Progenitor cell of endocrine pancreas (in vitro differentiated cells): ENCODE data around the gene KIF7. TPM values are rescaled to one million over a fixed set of nuclear protein-coding genes. Genes with fewer than 3 reads are reported as not detected.
A peak's percentile ranks its signal among the peaks of the same experiment; 100 is the strongest.
"Not testable (repeated sequence)": the region's sequence is repeated elsewhere in the genome, so short reads cannot be mapped to it uniquely, and the experiment has no call there.

Experiments used
- DNase-seq: peaks from one replicate; pipeline ENCODE4 v3.0.0; 2021; ENCODE audit warnings: low spot score; ENCODE audit not compliant: unreplicated experiment
- H3K27ac Mint-ChIP-seq: 2 replicates; pipeline ENCODE4 v1.8.0; 2021; ENCODE audit warnings: mild to moderate bottlenecking, moderate library complexity, mixed read lengths
- H3K27me3 Mint-ChIP-seq: 2 replicates; pipeline ENCODE4 v1.8.0; 2021; ENCODE audit warnings: mixed read lengths
- H3K36me3 Mint-ChIP-seq: 2 replicates; pipeline ENCODE4 v1.8.0; 2022; ENCODE audit warnings: mixed read lengths; ENCODE audit not compliant: insufficient read depth
- H3K4me1 Mint-ChIP-seq: 2 replicates; pipeline ENCODE4 v1.8.0; 2021; ENCODE audit warnings: low read depth, mixed read lengths
- H3K4me3 Mint-ChIP-seq: 2 replicates; pipeline ENCODE4 v1.8.0; 2021; ENCODE audit warnings: low read depth, mild to moderate bottlenecking, moderate library complexity, mixed read lengths
- H3K9me3 Mint-ChIP-seq: 2 replicates; pipeline ENCODE4 v1.8.0; 2021; ENCODE audit warnings: low read depth, mixed read lengths
- CTCF ChIP-seq: fragments of 200-600 bp; sonication (generic); IDR thresholded peaks from one replicate; pipeline ENCODE4 v1.5.0; 2021; ENCODE audit warnings: antibody characterized with exemption, mild to moderate bottlenecking; ENCODE audit not compliant: unreplicated experiment
- total RNA-seq: library from RNA; stranded (reverse); gene quantifications from 2 replicates; pipeline ENCODE4 v1.2.1, GENCODE V29; 2021

The KIF7 gene
- total RNA-seq, 1 donor from 2014 or later = 22.8 TPM

- H3K27me3 Mint-ChIP-seq = no peaks in the 10 kb centered on the region
- DNase-seq = no peak
- H3K4me3 Mint-ChIP-seq = no peak overlapping the region
- H3K9me3 Mint-ChIP-seq = no peaks in the 10 kb centered on the region
- no peak for TF ChIP-seq CTCF
- no peaks in the 10 kb centered on the region for H3K36me3 Mint-ChIP-seq
- H3K27ac Mint-ChIP-seq = no peak overlapping the region
- H3K4me1 Mint-ChIP-seq = no peaks in the 10 kb centered on the region
Observed at GRCh38 chr15:89591834-89592233, 63.4 kb downstream of the KIF7 start.

GRCh38 chr15:89587955-89588354 lies 67.3 kb downstream of the KIF7 start:
- no peaks in the 10 kb centered on the region for H3K36me3 Mint-ChIP-seq
- TF ChIP-seq CTCF = no peak
- no peak overlapping the region for H3K27ac Mint-ChIP-seq
- no peaks in the 10 kb centered on the region for H3K9me3 Mint-ChIP-seq
- H3K27me3 Mint-ChIP-seq = no peaks in the 10 kb centered on the region
- no peaks in the 10 kb centered on the region for H3K4me1 Mint-ChIP-seq
- H3K4me3 Mint-ChIP-seq = no peak overlapping the region
- no peak for DNase-seq

GRCh38 chr15:89586651-89587050 lies 68.6 kb downstream of the KIF7 start:
- Mint-ChIP-seq H3K36me3 (no peaks in the 10 kb centered on the region), H3K27me3 (no peaks in the 10 kb centered on the region), H3K4me3 (no peak overlapping the region), H3K4me1 (no peaks in the 10 kb centered on the region), H3K27ac (no peak overlapping the region), H3K9me3 (no peaks in the 10 kb centered on the region)
- no peak for TF ChIP-seq CTCF
- DNase-seq = no peak

GRCh38 chr15:89580747-89581146 lies 74.5 kb downstream of the KIF7 start:
- H3K4me1 Mint-ChIP-seq = peaks cover 17% of the 10 kb centered on the region
- not testable (repeated sequence) for DNase-seq, H3K4me3 Mint-ChIP-seq, H3K36me3 Mint-ChIP-seq, H3K27ac Mint-ChIP-seq, H3K27me3 Mint-ChIP-seq, H3K9me3 Mint-ChIP-seq

GRCh38 chr15:89578146-89578545 lies 77.1 kb downstream of the KIF7 start:
- peaks cover 2% of the 10 kb centered on the region for H3K36me3 Mint-ChIP-seq
- no peak for DNase-seq
- H3K4me1 Mint-ChIP-seq = peaks cover 17% of the 10 kb centered on the region
- peak overlapping the region; percentile 41 for H3K4me3 Mint-ChIP-seq
- H3K27ac Mint-ChIP-seq = no peak overlapping the region
- no peaks in the 10 kb centered on the region for H3K27me3 Mint-ChIP-seq
- no peak for TF ChIP-seq CTCF
- no peaks in the 10 kb centered on the region for H3K9me3 Mint-ChIP-seq

Other genes with a start within 250 kb of the KIF7 start
- not detected in 2 replicates for gene RHCG, start 158.9 kb downstream of the KIF7 start, total RNA-seq
- gene TICRR, start 80.0 kb downstream of the KIF7 start, total RNA-seq = 13.9 and 14.7 TPM in 2 replicates
- 0.24 and 0.40 TPM in 2 replicates for gene PLIN1, start 23.9 kb upstream of the KIF7 start, total RNA-seq
- gene PEX11A, start 35.3 kb upstream of the KIF7 start, total RNA-seq = 4.8 and 4.9 TPM in 2 replicates
- 0.91 and 1.3 TPM in 2 replicates for gene WDR93, start 35.3 kb upstream of the KIF7 start, total RNA-seq
- gene MESP1, start 95.8 kb upstream of the KIF7 start, total RNA-seq = 0.50 and 0.51 TPM in 2 replicates
- not detected in 2 replicates for gene MESP2, start 120.9 kb upstream of the KIF7 start, total RNA-seq
- gene ANPEP, start 159.4 kb upstream of the KIF7 start, total RNA-seq = 1.7 and 1.8 TPM in 2 replicates
- 29.2 and 30.9 TPM in 2 replicates for gene AP3S2, start 238.5 kb upstream of the KIF7 start, total RNA-seq